GM12891 (cell line): ENCODE results near the gene RPL13.

Source experiments
- DNase-seq: peaks from one replicate; pipeline ENCODE4 v3.0.0; 2011; ENCODE audit warnings: low spot score; ENCODE audit not compliant: insufficient read length
- FAIRE-seq: peaks from 2 replicates; lab custom pipeline; 2011; peaks lifted over from hg19 to GRCh38; lab: Jason Lieb, UNC
- PAX5 ChIP-seq: IDR thresholded peaks from 2 replicates; pipeline ENCODE4 v1.6.1; 2011; ENCODE audit warnings: low read length, moderate library complexity, mild to moderate bottlenecking; ENCODE audit not compliant: insufficient read depth, severe bottlenecking
- POLR2A ChIP-seq: IDR thresholded peaks from 2 replicates; pipeline ENCODE4 v1.6.1; 2011; ENCODE audit warnings: low read depth, low read length, control low read depth
- POLR2AphosphoS5 ChIP-seq: IDR thresholded peaks from 2 replicates; pipeline ENCODE4 v1.6.1; 2011; ENCODE audit warnings: low read depth, low read length, control low read depth
- POU2F2 ChIP-seq: IDR thresholded peaks from 2 replicates; pipeline ENCODE4 v1.6.1; 2011; ENCODE audit warnings: low read depth, mild to moderate bottlenecking, control low read depth, low read length, moderate library complexity
- SPI1 ChIP-seq: IDR thresholded peaks from 2 replicates; pipeline ENCODE4 v1.6.1; 2011; ENCODE audit warnings: low read depth, low read length, control low read depth
- TAF1 ChIP-seq: IDR thresholded peaks from 2 replicates; pipeline ENCODE4 v1.6.1; 2011; ENCODE audit warnings: low read depth, low read length, control low read depth

Gene RPL13

DNA sequence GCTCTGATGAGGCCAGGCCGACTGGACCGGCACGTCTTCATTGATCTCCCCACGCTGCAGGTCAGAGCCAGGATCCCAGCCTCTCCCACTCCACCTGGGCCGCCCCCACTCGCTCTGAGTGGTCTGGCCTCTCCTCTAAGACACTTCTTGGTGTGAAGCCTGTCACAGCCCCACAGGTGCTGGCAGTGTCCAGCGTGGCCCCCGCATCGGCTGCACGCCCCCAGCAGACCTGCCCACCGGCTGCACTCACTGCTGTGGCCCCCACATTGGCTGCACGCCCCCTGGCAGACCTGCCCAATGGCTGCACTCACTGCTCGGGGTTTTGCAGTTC is 15.8 kb upstream of the RPL13 start:
- DNase-seq (no peak), FAIRE-seq (no peak)
- TF ChIP-seq PAX5 (no peak), POLR2A (no peak), TAF1 (no peak), POLR2AphosphoS5 (no peak)

DNA sequence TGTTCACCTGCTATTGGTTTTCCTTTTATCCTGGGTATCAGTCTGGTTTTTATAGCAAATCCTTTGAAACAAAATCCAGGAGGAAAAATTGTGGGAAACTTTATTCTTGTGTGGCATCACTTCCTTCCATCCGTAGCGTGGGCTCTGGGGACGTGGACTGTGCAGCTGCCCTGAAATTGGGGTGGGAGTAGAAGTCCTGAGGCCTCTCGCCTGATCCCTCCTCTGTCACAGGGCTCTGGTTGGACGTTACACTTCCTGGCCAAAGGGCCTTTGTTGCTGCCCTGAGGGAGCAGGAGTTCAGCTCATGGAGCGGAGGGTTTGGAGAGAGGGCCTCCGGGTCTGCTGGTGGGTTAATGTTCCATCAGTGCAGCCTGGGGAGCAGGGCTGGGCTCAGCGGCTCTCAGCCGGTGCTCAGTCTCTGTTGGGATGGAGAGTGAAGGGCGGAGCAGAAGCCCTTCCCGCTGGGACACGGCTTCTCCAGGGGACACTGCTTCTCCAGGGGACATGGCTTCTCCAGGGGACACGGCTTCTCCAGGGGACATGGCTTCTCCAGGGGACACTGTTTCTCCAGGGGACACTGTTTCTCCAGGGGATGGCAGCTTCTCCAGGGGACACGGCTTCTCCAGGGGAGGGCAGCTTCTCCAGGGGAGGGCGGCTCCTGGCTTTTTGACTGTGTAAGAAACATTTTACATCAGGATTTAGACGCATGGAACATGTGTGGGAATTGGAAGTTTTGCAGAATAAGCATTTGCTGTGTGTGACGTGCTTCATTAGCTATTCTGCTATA is 15.2 kb upstream of the RPL13 start:
- TF ChIP-seq POLR2A (no peak), POU2F2 (no peak), SPI1 (no peak), TAF1 (no peak), POLR2AphosphoS5 (no peak), PAX5 (no peak)
- FAIRE-seq = no peak
- no peak for DNase-seq

DNA sequence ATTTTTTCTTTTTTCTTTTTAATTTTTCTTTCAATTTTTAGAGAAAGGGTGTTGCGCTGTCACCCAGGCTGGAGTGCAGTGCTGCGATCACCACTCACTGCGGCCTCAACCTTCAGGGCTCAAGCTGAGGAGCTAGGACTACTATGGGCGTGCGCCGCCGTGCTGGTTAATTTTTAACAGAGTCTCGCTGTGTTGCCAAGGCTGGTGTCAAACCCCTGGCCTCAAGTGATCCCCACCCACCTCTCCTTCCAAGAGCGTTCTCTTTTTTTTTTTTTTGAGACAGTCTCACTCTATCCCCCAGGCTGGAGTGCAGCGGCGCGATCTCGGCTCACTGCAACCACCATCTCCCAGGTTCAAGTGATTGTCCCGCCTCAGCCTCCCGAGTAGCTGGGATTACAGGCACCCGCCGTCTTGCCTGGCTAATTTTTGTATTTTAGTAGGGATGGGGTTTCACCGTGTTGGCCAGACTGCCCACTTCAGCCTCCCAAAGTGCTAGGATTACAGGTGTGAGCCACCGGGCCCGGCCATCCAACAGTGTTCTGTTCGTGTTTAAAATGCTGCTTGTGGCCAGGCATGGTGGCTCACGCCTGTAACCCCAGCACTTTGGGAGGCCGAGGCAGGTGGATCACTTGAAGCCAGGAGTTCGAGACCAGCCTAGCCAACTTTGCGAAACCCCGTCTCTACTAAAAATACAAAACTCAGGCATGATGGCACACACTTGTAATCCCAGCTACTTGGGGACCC is 14.5 kb upstream of the RPL13 start:
- TF ChIP-seq PAX5 (no peak), TAF1 (no peak), POLR2AphosphoS5 (no peak), POLR2A (no peak), POU2F2 (no peak), SPI1 (no peak)
- no peak for DNase-seq
- FAIRE-seq = no peak

DNA sequence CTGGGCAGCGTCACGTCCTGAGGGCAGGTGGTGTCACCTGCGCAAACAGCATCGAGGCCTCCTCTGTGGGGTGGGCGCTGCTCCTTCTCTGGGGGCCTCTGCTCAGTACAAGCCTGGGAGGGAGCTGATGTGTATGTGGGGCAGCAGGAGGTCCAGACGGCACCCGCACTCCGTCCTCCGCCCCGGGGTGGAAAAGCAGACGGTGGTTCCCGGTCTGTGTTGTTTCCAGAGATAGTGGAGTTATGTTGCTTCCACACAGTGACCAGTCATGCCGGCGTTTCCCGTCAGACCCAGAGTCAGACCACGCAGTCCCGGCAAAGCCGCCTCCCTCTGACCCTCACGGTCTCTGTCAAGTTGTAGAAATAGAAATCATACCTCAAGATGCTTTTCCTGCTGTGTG is 13.7 kb upstream of the RPL13 start:
- FAIRE-seq (no peak), DNase-seq (no peak)
- TF ChIP-seq POLR2A (no peak), SPI1 (no peak), POU2F2 (no peak), PAX5 (no peak), POLR2AphosphoS5 (no peak), TAF1 (no peak)

DNA sequence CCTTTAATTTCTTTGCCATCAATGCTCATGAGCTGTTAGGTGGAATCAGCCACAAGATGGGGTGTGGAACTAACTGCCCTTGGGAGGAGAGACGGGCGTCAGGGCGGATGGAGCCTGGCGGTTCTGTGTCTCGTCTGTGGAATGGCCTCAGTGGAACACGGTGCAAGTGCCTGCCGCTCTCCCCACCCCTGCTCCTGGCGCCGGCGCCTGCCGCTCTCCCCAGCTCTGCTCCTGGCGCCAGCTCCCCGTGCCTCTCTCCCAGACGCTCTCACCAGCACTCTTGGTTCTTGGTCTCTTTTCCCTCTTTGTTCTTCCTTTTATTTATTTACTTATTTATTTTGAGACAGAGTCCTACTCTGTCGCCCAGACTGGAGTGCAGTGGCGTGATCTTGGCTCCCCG is 13.2 kb upstream of the RPL13 start:
- DNase-seq (no peak), FAIRE-seq (no peak)
- TF ChIP-seq POLR2AphosphoS5 = no peak
- TF ChIP-seq PAX5 = no peak
- no peak for TF ChIP-seq TAF1
- no peak for TF ChIP-seq POU2F2
- no peak for TF ChIP-seq POLR2A
- no peak for TF ChIP-seq SPI1

DNA sequence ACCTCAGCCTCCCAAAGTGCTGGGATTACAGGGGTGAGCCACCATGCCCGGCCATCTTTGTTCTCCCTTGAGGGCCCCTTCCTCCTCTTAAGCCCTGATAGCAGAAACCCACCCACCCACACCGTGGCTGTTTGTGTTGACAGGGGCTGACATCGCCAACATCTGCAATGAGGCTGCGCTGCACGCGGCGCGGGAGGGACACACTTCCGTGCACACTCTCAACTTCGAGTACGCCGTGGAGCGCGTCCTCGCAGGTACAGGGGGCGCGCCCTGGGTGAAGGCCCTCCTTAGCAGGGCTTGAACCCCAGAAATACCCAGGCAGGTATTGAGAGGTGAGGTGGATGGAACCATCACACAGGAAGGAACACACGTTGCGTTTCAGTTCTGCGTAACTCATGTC is 12.6 kb upstream of the RPL13 start:
- FAIRE-seq = no peak
- TF ChIP-seq POLR2AphosphoS5 = no peak
- TF ChIP-seq SPI1 = no peak
- TF ChIP-seq PAX5 = no peak
- TF ChIP-seq POU2F2 = no peak
- no peak for TF ChIP-seq POLR2A
- no peak for TF ChIP-seq TAF1
- no peak for DNase-seq

DNA sequence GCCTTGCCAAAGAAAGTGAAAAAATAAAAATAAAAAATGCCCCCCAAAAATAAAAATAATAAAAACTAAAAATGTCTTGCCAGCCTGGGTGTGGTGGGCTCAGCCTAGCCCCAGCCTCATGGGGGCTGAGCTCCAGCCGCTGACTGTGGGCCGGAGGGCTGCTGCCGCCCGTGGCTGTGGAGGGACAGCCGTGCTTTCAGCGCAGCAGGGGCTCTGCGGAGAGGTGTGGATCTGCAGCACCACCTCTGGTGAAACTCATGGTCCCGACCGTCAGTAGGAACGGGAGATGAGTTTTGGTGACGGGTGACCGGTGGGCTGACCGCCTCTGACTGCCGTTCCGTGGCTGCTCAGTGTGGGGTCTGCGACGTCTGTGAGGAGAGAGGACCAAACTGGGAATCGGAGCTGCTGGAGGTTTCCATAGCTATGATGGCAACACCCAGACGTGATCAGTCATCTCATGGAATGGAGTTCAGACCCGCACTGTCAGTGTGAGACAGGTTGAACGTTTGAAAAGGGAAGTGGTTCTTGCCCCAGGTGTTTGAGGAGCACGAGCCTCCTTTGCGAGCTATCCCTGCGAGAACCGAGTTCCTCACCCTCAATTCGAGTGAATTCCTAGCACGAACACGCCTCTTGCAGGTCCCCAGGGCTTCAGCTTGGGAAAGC is 12.0 kb upstream of the RPL13 start:
- DNase-seq (no peak), FAIRE-seq (peak; percentile 55)
- TF ChIP-seq TAF1 (no peak), SPI1 (peak; percentile 90)

DNA sequence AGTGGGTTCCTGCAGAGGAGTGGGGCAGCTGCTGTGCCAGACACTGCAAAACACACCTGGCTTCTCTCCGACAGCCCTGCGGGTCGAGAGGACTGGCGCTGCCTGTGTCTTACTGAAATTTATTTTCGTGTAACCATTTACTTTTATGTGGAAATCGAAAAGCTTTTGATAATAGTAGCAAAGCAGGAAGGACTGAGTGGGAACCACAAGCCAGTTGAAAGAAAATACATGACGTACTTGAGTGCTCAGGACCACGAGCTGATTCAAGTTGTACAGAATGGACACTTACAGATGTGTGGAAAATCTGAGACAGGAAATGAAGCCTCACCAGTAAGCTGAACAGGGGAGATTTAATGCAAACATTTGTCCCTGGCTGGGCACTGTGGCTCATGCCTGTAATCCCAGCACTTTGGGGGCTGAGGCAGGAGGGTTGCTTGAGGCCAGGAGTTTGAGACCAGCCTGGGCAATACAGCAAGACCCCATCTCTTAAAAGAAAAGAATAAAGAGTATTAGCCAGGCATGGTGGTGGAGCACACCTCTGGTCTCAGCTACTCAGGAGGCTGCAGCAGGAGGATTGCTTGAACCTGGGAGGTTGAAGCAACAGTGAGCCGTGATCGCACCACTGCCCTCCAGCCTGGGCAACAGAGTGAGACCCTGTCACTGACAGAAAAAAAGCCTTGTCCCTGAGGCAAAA is 11.3 kb upstream of the RPL13 start:
- peak; percentile 13 for FAIRE-seq
- TF ChIP-seq POLR2AphosphoS5 (no peak), TAF1 (no peak), SPI1 (no peak)
- DNase-seq = no peak

DNA sequence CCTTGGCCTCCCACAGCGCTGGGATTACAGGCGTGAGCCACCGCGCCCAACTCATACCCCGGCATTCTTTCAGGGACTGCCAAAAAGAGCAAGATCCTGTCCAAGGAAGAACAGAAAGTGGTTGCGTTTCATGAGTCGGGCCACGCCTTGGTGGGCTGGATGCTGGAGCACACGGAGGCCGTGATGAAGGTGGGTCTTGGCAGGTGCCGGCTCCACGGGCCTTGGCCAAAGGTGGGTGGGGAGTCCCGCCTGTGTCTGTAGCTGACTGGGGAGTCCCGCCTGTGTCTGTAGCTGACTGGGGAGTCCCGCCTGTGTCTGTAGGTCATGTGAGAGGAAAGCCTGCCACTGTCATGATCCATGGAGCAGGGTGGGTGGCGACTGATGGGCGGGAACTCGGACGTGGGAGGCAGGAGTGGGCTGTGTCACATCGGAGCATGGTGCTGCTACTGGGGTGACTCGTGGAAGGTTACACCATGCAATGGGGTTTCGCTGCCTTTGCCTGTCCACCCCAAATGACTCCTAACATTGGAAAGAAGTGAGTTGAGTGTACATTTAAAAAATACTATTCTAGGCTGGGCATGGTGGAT is 10.0 kb upstream of the RPL13 start:
- FAIRE-seq (no peak), DNase-seq (no peak)
- no peak for TF ChIP-seq SPI1
- no peak for TF ChIP-seq POU2F2
- no peak for TF ChIP-seq POLR2A
- TF ChIP-seq POLR2AphosphoS5 = no peak
- no peak for TF ChIP-seq PAX5
- TF ChIP-seq TAF1 = no peak

DNA sequence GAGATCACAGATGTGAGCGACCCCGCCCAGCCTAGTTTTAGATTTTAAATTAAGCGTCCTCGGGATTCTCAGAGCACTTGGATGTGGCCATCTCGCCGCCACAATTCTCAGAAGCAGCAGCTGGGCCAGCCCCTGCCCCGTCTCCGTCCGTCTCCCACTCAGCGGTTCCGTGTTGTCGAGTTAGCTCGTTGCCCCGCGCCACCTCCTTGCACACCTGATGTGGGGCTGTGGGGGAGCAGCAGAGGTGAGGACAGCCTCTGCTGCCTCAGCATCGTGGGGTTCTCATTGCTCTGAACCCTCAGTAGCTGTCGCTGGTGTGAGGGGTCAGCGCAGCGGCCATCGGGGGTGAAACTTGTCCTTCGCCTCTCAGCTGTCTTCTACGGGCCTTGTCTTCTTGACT is 8.2 kb upstream of the RPL13 start:
- DNase-seq (no peak), FAIRE-seq (no peak)
- TF ChIP-seq POLR2A (no peak), POLR2AphosphoS5 (no peak), TAF1 (no peak), SPI1 (no peak), POU2F2 (no peak), PAX5 (no peak)
